Stimulated activated CD8-positive, alpha-beta memory T cell treated with anti-CD3 and anti-CD28 coated beads, Interleukin-7, amount 100 ng/mL, for 4 hours (primary cell): ENCODE measurements around the gene NUDT4.
"Not testable (repeated sequence)": the region's sequence is repeated elsewhere in the genome, so short reads cannot be mapped to it uniquely, and the experiment has no call there.

ENCODE experiments used
- DNase-seq, 2 donors: peaks; one replicate each; pipeline ENCODE4 v3.0.0-alpha.2; 2020; ENCODE audit warnings: low read depth in 2 of 2

NUDT4 gene

DNA sequence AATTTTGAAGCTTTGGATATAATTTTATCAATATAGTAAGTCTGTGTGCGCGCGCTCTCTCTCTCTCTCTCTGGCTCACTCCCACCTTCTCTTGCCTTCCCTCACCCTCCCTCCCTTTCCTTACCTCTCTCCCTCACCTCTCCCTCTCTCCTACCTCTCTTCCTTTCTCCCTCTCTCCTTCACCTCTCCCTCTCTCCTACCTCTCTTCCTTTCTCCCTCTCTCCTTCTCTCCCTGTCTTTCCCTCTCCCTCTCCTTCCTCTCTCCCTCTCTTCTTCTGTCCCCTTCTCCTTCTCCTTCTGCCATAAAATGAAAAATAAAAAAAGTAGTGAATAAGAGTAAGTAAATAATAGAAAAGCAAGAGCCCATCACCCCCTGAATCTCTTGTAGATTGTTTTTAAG is 9.0 kb upstream of the NUDT4 start:
- DNase-seq, result no peak

DNA sequence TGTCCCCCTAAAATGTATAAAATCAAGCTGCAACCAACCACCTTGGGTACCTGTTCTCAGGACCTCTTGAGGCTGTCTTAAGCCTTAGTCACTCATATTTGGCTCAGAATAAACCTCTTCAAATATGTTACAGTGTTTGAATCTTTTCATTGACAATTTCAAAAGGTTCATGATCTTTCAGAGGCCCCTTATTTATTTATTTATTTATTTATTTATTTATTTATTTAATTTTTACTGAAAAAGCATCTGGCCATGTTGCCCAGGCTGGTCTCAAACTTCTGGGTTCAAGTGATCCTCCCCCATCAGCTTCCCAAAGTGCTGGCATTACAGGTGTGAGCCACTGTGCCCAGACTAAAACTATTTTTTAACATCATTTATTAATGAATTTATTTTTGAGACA is 8.2 kb upstream of the NUDT4 start:
- DNase-seq, result no peak

DNA sequence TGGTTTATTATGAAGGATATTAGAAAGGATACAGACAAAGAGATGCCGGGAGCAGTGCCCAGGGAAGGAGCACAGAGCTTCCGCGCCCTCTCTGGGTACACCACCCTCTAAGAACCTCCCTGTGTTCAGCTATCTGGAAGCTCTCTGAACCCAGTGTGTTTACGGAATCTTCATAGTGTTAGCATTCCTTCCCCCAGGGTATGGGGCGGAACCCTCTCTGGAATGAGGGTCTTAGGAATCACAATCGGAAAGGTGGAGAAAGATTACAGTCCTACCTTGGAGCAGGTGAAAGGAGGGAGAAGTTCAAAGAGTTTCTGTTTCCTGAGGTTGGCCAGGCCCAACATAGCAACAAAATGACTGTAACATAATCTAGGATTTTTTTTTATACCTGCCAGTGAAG is 6.8 kb upstream of the NUDT4 start:
- no peak for DNase-seq

DNA sequence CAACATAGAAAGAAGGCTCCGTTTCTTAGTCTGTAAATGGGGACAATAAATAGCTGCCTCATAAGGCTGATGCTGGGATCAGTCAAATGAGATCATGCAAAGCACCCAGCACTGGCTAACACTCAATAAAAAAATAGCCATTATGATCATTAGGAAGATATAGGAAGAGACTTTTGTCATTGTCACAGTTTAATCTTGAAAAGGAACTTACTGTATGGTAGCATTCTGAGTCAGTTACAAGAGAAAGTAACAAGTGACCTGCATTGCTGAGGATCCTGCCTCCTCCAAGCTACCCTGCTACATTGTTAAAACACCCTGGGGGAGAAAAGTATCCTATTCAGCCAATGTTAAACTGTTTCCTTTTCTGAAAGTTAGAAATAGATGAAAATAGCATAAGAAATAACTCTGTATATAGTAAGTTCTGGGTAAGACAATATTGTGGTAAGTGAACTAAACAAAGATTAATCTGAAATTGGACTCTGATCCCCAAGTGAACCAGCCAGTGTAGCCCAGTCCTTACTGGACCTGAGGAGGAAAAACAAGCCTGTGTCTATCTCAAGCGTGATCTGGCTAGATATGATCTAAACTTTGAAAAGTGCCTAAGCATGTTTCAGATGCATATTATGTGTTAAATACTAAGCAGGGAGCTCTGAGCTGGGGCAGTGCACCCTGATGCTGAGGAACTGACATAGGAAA is 3.6 kb upstream of the NUDT4 start:
- DNase-seq, result no peak

DNA sequence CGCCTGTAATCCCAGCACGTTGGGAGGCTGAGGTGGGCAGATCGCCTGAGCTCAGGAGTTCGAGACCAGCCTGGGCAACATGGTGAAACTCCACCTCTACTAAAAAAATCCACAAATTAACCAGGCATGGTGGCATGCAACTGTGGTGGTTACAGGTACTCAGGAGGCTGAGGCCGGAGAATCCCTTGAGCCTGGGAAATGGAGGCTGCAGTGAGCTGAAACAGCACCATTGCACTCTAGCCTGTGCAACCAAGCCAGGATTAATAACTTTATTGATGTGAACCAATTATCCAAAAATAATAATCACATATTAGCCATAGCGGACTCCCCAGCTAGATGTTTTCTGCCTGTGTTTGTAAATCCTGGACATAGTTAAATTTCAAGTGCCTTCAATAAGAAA is 1.8 kb upstream of the NUDT4 start:
- DNase-seq, result no peak

DNA sequence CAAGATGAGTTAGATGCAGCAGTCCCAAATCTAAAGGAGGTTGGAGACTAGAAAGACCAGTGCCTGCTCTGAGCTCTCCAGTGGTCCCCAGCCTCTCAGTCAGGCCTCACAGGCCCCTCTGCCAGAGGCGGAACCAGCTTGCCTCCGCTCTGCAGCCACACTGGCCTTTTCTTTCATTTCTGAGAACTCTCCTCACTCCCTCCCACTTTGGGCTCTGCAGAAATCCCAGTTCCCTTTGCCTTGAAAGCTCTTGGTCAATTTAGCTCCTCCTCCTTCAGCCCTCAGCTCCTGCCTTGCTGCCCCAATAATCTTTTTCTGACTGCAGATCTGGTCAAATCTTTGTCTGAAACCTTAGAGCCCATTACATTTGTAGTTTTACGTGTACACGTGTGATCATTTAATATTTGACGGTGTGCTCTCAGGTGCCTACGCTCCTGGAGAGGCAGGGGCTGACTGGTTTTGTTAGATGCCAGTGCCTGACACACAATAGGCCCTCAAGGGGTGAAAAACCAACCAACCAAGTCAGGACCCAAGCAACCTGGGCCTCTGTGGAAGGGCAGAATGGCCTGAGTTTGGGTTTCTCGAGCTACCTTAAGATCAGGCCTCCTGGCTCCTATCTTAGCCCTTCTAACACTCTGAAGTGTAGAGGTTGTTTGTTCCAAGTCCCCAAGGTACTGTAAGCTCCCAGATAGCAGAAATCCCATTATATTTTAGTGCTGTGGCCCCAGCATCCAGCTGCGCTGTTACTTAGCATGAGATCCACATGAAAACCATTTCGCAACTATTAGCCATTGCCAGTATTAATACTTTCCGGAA is 1.1 kb upstream of the NUDT4 start:
- no peak for DNase-seq

DNA sequence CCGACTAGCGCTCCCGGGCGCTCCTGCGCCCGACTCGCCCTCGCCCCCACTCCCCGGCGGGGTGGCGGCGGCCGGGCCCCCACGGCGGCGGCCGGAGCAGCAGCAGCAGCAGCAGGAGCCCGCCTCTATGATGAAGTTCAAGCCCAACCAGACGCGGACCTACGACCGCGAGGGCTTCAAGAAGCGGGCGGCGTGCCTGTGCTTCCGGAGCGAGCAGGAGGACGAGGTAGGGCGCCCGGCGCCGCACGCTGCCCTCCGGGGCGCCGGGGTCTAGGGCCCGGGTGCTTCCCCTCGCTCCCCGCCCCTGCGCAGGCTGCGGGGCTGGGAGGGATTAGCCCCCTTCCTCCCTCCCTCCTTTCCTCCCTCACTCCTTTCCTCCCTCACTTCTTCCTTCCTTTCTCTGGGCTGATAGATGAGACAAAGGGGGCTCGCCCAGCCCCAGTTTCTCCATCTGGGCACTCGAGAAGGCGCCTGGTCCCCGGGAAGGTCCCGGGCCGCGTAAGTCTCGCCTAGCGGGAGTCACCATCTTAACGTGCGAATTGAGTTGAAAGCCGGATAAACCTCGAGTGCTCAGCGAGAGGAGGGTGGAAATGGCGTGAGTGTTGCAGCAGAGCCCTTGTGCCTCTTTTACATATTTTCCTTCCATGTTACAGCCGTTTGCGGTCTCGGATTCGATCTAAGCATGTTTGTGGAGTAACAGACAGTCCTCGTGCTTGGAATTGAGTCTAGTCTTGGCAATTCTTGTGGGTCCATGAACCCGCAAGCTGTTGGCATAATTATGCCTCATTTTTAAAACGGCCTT is 672 bp downstream of the NUDT4 start:
- DNase-seq, result peak; percentile 27 to 36

DNA sequence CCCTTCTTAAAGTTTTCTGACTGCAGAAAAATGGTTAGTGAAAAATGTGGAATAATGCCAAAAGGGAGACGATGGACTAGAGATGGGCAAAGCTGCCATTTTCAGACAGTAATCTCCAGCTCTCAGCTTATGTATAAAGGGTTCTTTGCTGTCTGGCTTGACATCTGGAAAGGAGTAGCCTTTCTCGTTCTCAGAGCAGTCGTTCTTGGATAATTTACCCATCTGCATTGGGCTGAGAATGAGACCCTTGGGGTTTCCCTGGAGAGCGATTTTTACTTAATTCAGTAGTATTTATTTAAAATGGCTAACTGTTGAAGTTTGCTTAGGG is 1.2 kb downstream of the NUDT4 start:
- DNase-seq, result no peak

DNA sequence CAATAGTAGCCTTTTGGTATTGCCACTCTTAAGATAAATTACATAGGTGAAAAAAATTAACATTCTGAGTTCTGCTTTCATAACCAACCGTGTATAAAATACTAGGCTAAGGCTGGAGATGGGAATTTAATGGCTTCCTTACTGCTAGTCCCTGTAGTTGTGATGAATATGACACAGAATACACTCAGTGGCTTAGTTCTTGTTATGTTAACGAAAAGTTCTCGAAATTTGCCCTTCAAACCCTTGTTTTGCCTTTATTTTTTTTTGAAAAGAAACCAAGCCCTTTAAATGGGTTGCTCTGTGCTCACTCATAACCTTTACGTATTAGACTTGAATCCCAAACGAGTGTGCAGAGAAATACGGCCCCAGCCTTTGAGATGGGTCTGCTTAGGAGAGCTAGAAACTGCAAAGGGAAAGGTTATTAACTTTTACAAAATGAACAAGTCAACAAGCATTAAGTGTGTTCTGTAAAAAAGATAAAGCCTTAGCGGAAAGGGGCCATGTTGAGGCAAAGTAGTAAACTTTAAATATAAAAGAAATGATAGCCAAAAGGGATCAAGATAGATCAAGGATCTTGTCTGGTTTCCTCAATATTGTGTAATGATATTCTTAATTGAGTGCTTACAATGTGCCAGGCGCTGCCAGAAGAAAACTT is 1.7 kb downstream of the NUDT4 start:
- DNase-seq, result no peak

DNA sequence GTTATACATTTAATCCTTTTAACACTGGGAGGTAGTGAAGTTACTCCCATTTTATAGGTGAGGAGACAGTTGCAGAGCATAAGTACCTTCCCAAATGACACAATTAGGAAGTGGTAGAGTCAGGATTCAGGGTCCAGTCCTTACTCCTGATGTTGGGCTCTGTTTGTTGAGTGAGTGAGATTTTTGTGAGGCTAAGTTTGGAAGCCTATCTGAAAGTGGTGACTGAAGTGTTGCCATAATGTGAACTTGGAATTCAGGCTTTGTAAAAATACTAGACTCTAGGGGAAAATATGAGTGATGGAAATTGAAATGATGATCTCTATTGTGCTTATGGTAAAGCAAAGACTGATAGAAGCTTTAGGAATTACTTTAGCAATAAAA is 2.2 kb downstream of the NUDT4 start:
- DNase-seq, result no peak

DNA sequence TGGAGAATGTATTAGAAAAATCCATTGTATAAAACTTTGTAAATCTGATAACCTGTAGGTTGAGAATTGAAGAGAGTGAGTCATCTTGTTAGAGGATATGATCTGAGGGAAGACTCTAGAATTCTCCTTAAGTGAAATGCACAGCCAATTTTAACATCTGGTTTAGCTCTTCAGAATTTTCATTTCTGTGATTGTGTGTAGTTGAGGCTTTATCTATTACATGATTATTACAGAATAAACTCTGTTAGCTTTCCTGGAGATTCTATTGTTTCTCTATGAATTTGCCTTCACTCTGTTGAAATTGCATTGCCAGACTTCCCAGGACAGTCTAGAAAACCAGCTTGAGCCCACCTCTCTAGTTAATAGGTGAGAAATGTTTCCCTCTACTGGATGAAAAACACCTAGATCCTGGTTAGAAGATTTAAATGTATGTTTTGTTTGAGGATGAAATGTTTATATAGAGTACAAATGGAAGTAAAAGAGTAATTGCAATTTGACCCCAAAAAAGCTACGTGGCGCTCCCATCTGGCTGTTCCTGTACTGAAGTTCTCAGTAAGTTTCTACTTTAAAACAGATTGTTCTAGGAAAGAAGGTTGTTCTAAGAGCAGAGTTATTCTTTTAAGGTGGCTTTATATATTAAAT is 2.9 kb downstream of the NUDT4 start:
- no peak for DNase-seq

DNA sequence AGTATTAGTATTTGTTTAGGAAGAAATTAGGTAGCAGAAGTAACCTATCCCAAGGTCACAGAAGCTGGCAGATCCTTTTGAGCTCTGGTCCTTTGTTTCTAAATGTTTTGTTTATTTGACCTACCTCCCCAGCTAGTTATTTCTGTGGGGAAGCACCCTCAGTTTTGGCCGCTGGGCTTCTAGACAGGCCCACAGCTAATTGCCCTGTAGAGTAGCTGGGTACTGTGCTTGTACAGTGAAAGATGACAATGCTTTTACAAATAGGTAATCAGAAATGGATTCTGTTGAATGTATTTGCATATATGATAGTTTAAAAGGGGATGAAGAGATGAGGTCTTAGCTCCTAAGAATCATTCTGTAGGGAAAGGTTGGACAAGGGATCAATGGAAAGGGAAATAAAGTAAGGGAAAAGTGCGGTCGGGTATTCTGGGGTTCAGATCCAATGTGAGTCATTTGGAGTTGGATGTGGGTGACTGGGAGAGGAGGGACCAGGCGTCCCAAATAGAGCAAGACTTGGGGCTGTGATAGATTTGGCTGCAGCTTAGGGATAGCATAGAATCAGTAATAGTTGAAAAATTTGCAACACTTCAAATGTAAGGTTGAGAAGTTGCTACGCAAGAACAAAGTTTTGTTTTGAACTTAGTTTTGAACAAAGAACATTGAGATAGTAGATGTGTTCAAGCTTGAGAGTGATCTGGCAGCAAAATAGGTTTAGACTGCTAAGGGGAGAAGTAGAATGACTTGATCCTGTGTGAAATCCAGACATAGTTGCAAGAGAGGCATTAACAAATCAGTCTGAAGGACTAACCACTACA is 3.6 kb downstream of the NUDT4 start:
- no peak for DNase-seq

DNA sequence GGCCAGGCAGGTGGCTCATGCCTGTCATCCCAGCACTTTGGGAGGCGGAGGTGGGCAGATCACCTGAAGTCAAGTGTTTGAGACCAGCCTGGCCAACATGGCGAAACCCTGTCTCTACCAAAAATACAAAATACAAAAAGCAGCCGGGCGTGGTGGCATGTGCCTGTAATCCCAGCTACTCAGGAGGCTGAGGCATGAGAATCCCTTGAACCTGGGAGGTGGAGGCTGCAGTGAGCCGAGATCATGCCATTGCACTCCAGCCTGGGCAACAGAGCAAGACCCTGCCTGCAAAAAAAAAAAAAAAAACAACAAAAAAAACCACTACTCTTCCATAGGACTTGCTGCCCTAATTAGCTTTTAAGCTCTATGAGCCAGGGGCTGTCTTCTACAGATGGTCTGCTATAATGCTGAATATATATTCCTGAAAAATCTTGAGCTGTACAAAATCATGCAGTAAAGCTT is 4.3 kb downstream of the NUDT4 start:
- not testable (repeated sequence) for DNase-seq

DNA sequence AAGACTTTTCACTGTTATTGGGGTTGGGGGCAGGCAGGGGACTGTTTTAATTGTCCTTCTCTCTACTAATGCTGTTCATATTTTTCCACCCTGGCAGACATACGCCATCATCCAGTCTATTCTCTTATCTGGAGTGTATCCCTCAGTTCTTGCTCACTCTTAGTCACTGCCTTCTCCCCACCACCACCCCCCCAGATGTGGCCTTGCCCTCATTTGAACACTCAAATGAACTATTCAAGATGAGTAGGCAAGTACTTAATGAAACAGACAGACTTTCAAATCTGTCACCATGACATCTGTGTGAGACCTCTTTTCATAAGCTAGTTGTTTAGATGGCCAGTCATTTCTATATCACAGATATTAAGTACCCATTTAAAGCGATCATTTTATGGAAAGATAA is 10.1 kb downstream of the NUDT4 start:
- peak; percentile 8 to 17 for DNase-seq

DNA sequence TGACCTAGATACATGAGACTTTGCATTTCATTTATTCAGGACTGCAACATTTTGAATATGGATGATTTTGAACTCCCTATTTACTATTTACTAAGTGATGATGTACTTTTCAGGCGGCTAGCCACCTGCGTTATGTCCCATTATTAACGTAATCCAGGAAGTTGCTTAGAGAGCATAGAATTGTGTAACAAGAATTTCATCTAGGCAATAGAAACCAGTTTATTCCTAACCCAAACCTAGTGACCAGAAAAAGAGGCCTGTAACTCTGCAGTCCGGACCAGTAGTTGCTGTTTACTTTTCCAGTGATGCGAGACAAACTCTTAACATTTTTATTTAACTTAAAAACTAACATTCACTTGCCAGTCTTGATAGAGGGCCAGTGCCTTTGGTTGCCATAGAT is 12.3 kb downstream of the NUDT4 start:
- DNase-seq, result no peak

DNA sequence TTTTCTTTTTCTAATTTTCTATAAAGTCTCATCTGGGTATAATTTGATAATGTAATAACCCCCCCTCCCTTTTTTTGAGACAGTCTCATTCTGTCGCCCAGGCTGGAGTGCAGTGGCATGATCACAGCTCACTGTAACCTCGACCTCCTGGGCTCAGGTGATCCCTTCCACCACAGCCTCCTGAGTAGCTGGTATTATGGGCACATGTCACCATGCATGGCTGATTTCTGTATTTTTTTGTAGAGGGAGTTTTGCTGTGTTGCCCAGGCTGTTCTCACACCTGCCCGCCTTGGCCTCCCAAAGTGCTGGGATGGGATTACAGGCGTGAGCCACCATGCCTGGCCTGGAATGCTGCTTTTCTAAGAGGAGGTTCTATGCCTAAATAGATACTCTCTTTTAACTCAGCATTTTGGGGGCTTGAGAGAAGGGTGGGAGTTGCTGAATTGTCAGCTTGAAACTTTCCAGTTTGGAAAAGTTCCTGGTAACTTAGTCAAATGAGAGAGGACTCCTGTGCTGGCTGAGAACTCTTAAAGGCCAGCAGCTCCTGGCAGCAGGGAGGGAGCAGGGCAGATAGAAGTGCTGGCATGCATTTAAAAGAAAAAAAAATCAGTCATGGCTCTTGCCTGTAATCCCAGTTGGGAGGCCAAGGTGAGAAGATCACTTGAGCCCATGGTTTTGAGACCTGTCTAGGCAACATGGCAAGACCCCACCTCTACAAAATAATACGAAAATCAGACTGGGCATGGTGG is 13.0 kb downstream of the NUDT4 start:
- DNase-seq, result no peak

DNA sequence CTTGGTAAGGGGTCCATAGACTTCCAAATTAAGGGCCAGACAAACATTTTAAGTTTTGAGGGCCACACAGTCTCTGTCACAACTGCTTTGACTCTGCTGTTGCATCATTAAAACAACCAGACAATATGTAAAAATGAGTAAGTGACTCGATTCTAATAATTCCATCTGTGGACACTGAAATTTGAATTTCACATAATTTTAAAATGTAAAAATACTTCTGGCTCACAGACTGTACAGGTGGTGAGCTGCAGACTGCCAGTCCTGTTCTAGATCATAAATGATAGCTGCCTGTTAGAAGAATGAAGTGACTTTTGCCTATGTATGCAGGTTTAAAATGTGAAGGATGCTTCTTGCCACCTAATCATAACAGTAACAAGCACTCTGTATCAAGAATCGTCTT is 15.7 kb downstream of the NUDT4 start:
- DNase-seq, result no peak

DNA sequence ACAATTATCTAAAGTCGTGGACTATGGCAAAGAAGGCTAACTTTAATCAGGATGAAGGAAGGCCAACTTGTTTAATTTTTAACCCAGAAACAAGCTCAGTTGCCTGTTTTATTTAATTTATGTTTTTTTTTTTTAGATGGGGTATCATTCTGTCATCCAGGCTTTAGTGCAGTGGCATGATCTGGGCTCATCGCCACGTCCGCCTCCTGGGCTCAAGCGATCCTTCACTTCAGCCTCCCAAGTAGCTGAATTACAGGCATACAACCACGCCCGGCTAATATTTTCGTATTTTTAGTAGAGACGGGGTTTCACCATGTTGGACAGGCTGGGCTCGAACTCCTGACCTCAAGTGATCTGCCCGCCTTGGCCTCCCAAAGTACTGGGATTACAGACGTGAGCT is 19.7 kb downstream of the NUDT4 start:
- DNase-seq, result no peak

DNA sequence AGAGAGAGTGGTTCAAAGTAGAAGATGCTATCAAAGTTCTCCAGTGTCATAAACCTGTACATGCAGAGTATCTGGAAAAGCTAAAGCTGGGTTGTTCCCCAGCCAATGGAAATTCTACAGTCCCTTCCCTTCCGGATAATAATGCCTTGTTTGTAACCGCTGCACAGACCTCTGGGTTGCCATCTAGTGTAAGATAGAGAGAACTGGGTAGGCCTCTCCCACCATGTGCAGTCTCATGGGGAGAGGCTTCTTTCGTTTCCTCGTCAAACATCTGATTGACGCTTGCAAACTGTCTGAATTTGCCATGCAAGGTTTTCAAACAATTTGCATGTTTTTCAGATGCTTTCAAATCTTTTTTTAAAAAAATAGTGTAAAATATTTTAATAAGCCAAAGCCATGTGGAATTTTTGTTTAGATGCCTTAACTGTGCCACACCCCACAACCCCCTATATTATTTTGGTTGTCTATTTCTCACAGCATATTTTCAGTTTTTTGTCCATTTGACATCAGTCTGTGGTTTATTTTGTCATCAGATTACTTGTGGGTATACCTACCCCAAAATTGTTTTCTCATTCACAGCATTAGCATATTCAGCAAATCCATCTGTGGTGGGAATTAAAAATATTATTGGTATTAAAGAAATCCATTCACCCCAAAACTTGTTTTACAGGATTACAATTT is 21.6 kb downstream of the NUDT4 start:
- not testable (repeated sequence) for DNase-seq
